HG03066 (cell line): ENCODE measurements around the gene CLEC16A.
A peak's percentile ranks its signal among the peaks of the same experiment; 100 is the strongest.

Source experiments
- ATAC-seq: cut with Tn5 transposase; IDR thresholded peaks from one replicate; pipeline ENCODE4 v1.9.1; 2021; ENCODE audit warnings: low read depth; ENCODE audit not compliant: unreplicated experiment

CLEC16A gene

GRCh38 chr16:11164482-11165270 lies 220.3 kb downstream of the CLEC16A start:
- ATAC-seq, result no peak

DNA sequence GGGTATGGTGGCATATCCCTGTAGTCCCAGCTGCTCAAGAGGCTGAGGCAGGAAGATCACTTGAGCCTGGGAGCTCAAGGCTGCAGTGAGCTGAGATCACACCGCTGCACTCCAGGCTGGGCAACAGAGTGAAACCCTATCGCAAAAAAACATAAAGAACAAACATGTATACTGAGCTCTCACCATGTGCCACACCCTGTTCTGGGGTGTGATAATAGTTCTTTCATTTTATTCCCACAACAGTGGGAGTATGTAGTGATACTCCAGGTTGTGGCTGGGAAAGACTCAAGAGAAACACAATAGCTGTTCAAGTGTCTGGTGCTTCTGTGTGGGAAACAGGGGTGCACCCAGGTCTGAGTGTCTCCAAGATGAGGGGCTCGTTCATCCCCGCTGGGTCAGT lies 221.0 kb downstream of the CLEC16A start:
- no peak for ATAC-seq

DNA sequence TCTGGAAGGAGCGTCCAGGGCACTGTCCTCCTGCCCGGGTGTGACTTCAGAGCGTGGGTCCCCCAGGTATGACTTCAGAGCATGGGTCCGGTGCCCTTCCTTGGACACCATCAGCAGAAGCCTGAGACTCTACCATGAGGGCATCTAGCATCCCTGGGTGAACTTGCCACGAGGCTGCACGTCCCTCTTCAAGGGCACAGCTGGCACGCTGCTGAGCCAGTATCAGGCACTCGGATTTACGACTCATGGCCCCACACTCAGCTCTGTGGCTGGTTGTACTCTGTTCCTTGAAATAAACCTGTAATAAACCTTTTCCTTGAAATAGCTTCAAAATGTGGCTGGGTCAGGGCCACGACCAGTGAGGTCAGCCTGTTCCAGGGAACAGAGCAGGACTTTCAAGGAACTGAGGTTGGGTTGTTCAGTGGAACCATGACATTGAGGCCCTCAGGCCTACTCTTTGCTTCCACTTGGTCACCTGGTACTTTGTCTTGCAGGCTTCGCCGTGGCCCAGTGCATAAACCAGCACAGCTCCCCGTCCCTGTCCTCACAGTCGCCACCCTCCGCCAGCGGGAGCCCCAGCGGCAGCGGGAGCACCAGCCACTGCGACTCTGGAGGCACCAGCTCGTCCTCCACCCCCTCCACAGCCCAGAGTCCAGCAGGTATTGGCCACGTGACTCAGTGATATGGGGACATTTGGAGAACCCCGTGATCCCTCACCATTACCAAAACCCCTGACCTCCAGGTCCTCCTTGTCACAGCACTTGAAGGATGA lies 221.7 kb downstream of the CLEC16A start:
- ATAC-seq, result no peak

GRCh38 chr16:11167581-11167980 lies 223.2 kb downstream of the CLEC16A start:
- ATAC-seq, result no peak

DNA sequence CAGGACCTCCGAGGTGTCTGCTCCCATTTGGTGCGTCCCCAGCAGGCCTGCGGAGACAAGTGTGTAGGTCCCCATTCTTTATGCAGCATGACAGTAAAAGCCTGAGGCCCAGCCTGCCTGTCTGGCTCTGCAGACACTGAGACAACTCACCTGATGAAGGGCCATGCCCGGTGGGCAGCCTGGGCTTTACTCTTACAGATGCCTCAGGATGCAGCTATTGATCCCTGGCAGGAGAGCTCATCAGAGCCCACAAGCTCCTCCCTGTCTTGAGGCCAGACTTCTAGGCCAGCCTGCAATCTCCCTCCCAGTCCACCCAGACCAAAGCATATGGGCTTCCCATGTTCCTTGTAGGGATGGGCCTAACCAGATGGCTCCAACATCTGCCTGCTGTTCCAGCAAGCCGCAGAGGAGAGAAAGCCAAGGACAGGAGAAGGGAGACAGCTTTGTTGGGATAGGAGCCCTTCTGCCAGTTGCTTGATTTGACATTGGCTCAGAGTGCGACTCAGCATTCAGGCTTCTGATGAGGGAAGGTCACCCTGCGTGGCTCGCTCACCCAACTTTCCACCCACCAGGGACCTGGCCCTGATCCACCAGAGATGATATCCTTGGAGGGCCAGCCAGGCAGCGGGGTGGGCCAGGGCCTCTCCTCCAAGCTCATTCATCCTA lies 224.2 kb downstream of the CLEC16A start:
- ATAC-seq, result no peak

DNA sequence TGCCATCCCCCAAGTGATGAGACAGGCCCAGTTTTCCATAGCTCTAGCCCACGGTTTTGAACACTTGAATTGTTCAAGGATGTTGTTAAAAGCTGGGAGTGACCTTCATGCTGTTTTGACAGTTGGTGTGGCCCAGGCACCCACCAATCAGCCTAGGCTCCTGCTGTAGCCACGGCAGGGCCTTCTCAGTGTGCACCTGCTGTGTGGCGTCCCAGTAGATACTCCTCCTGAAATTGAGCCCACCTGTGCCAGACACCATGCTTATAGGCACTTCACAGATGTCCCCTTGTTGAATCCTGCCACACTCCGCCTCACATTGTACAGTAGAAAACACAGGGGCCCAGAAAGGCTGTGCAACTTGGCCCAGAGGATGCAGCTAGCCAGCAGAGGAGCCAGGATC lies 225.3 kb downstream of the CLEC16A start:
- no peak for ATAC-seq

DNA sequence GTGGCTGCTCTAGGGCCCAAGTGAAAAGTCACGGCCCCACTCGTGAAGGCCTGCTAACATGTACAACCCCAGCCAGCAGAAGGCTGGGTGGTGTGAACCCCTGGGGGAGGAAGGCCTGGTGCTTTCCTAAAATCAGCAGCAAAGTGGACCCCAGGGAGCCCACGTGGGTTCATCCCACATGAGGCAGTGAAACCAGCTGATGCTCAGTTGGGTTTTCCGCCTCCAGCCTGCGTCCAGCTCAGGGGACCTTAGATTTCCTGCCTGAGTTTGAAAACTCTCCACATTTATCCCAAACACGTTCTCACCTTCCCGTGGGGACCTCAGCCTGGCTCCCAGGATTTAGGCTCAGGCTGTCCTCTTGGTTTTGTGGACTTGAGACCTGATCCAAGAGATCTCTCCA lies 225.8 kb downstream of the CLEC16A start:
- ATAC-seq, result no peak

DNA sequence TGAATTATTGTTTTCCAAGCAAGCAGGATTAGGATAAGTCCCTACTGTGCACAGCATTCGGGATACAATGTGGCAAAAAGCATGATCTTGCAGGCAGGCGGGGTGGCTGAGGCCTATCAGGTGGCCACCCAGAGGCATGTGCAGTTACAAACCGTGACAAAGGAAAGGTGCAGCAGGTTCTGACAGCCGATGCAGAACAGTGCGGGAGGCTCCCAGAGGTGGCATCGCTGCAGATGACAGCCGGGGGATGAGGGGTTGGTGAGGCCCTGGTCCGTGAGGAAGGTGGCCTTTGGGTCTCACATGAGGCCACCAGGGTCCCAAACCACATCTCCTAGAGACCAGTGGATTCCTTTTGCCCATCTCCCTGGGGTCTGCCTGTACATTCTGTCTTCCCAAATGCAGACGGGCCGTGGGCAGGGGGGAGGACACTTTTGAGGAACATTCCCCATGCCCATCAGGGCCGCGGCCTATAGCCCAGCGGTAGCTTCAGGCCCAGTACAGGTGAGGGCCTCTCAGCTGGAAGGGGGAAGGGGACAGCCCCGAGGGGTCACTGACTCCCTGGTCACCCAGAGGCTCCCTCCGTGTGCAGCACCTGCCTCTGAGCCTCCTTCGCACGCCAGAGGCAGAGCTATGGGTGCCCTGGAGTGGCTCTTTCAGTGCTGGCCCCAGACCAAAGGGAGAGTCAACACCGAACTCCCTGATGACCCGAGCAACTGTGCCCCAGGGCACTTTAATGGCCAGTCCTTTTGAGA lies 226.5 kb downstream of the CLEC16A start:
- no peak for ATAC-seq

DNA sequence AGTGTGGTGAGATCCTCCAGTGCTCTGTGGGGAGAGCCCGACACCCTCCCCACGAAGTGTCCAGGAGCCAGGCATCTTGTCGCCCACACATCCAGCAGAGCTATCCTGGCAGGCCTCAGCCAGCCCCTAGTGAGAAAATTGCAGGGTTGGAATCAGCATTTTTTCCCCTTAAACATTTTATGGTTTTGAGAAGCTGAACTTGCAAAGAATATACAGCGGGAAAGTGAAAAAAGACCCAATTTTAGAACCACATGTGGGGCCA lies 227.0 kb downstream of the CLEC16A start:
- no peak for ATAC-seq

GRCh38 chr16:11171757-11172299 lies 227.5 kb downstream of the CLEC16A start:
- ATAC-seq, result no peak

- no peak for ATAC-seq
Observed at GRCh38 chr16:11173426-11173825, 229.1 kb downstream of the CLEC16A start.

DNA sequence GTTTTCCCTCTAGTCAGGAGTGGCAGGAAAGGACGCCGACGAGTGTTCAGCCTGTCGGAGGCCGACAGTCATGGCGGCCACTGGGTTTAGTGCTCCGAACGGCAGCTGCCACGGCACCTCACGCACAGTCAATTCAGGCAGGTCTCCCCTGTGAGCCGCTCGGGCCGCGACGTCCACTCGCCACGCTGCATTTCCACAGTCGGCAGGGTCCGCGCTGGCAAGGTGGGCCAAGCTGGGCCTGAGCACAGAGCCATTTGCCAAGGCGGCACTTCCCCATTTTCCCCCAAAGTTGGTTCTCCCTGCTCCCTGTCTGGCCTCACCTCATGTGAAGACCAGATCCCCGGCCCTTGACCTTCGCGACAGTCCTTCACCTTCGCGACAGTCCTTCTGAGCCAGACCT lies 229.8 kb downstream of the CLEC16A start:
- no peak for ATAC-seq

DNA sequence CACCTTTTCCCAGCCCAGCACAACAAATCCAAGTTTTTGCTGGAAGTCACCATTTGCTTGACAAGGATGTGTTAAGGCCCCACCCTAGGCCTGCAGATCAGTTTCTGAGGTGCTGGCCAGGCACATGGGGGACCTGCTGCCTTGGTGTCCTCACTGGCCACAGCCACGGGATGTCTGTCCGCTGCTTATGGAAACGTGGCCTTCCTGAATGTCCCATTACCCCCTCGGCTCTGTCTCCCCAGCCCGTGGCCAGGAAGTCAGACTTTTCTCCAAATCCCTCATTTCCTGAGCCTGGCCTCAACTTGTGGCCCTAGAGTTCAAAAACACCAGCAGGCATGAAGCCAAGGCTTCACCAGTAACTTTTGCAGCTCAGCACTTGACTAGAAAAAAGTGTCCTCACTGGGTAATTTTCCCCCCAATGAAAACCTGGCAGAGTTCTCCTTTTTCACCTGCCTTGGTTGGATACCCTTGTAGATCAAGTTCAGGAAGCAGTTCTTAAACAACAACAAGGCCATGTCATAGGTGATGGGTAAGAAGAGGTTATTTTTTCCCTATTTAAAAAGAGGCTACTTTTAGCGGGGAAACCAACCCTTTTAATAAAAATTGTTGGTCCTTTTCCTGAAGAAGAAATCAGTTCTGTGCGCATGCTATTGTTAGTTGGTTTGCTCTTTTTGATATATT lies 230.9 kb downstream of the CLEC16A start:
- no peak for ATAC-seq

- ATAC-seq, result peak; percentile 39
Observed at GRCh38 chr16:11175787-11176341, 231.5 kb downstream of the CLEC16A start.

GRCh38 chr16:11177578-11178160 lies 233.3 kb downstream of the CLEC16A start:
- no peak for ATAC-seq

GRCh38 chr16:11178424-11178823 lies 234.1 kb downstream of the CLEC16A start:
- ATAC-seq, result no peak

GRCh38 chr16:11179574-11179973 lies 235.2 kb downstream of the CLEC16A start:
- ATAC-seq, result no peak

- ATAC-seq, result no peak
Observed at GRCh38 chr16:11180489-11180888, 236.1 kb downstream of the CLEC16A start.

- ATAC-seq, result no peak
Observed at GRCh38 chr16:11181242-11181898, 237.0 kb downstream of the CLEC16A start.
